Thoracic aorta (tissue), 2 donors: ENCODE results near the gene ST6GALNAC2. TPM values are rescaled to one million over a fixed set of nuclear protein-coding genes. Genes with fewer than 3 reads are reported as not detected.

Source experiments
- ATAC-seq: fragments of 150-250 bp; one replicate; pipeline ENCODE4 v1.8.0; 2017; ENCODE audit warnings: low read depth; ENCODE audit not compliant: insufficient number of reproducible peaks, low FRiP score
- DNase-seq: peaks from one replicate; pipeline ENCODE4 v3.0.0-alpha.2; 2020; ENCODE audit warnings: low spot score
- H3K27ac ChIP-seq, 2 donors: fragments of 200-600 bp; sonication (generic); 1 replicate in 1 of 2; 2 replicates in 1 of 2; pipeline ENCODE4 v1.5.1; 2016; ENCODE audit warnings: mild to moderate bottlenecking in 2 of 2, moderate library complexity in 2 of 2
- H3K27me3 ChIP-seq: fragments of 200-600 bp; sonication (generic); replicated peaks from 2 replicates; pipeline ENCODE4 v1.6.0; 2016; ENCODE audit warnings: mild to moderate bottlenecking; ENCODE audit not compliant: insufficient read depth
- H3K36me3 ChIP-seq: fragments of 200-600 bp; sonication (generic); one replicate; pipeline ENCODE4 v1.5.1; 2016
- H3K4me1 ChIP-seq, 2 donors: fragments of 200-600 bp; sonication (generic); 1 replicate in 1 of 2; 2 replicates in 1 of 2; pipeline versions ENCODE4 v1.5.1 to v1.6.0; 2016; ENCODE audit warnings: low read depth in 2 of 2, mild to moderate bottlenecking in 1 of 2; ENCODE audit not compliant: control insufficient read depth in 1 of 2
- H3K4me3 ChIP-seq: fragments of 200-600 bp; sonication (generic); 2 replicates; pipeline ENCODE4 v1.5.1; 2016; ENCODE audit warnings: mild to moderate bottlenecking
- H3K9me3 ChIP-seq: fragments of 200-600 bp; sonication (generic); 2 replicates; pipeline ENCODE4 v1.5.1; 2016
- CTCF ChIP-seq: fragments of 200-600 bp; sonication (generic); IDR thresholded peaks from one replicate; pipeline ENCODE4 v1.5.1; 2019; ENCODE audit warnings: antibody characterized with exemption
- total RNA-seq, 2 donors: library from RNA; depleted of rRNA; stranded (reverse); fragments of >200 nt; gene quantifications; one replicate each; pipeline versions ENCODE4 v1.1.0 to v1.2.3, GENCODE V29; 2016

Gene ST6GALNAC2
- total RNA-seq, 2 donors from 2014 or later: 1.8 TPM; not detected in 1

GRCh38 chr17:76556765-76557367, 28.8 kb downstream of the ST6GALNAC2 start:
- H3K27ac ChIP-seq: peak overlapping the region; percentile 81 to 82
- H3K4me1 ChIP-seq: peaks cover 5 to 31% of the 10 kb centered on the region in 2 donors
- H3K4me3 ChIP-seq: peak overlapping the region; percentile 78
- no peaks in the 10 kb centered on the region for H3K27me3 ChIP-seq
- TF ChIP-seq CTCF: no peak
- no peaks in the 10 kb centered on the region for H3K36me3 ChIP-seq
- DNase-seq (no peak), ATAC-seq (no peak)
- H3K9me3 ChIP-seq: no peaks in the 10 kb centered on the region

GRCh38 chr17:76554131-76554530, 31.5 kb downstream of the ST6GALNAC2 start:
- peaks cover 0 to 19% of the 10 kb centered on the region in 2 donors for H3K4me1 ChIP-seq
- no peaks in the 10 kb centered on the region for H3K36me3 ChIP-seq
- no peaks in the 10 kb centered on the region for H3K9me3 ChIP-seq
- H3K27me3 ChIP-seq: no peaks in the 10 kb centered on the region
- no peak overlapping the region for H3K27ac ChIP-seq
- no peak for ATAC-seq
- H3K4me3 ChIP-seq: no peak overlapping the region
- TF ChIP-seq CTCF: no peak
- DNase-seq: no peak

GRCh38 chr17:76553178-76553908, 32.3 kb downstream of the ST6GALNAC2 start:
- no peaks in the 10 kb centered on the region for H3K36me3 ChIP-seq
- no peak overlapping the region for H3K4me3 ChIP-seq
- ATAC-seq (no peak), DNase-seq (no peak)
- no peak overlapping the region for H3K27ac ChIP-seq
- peaks cover 0 to 12% of the 10 kb centered on the region in 2 donors for H3K4me1 ChIP-seq
- H3K9me3 ChIP-seq: no peaks in the 10 kb centered on the region
- TF ChIP-seq CTCF: no peak
- no peaks in the 10 kb centered on the region for H3K27me3 ChIP-seq

- Histone ChIP-seq H3K27me3 (no peaks in the 10 kb centered on the region), H3K4me3 (no peak overlapping the region), H3K27ac (no peak overlapping the region), H3K4me1 (peaks cover 0 to 2% of the 10 kb centered on the region in 2 donors), H3K36me3 (no peaks in the 10 kb centered on the region), H3K9me3 (no peaks in the 10 kb centered on the region)
- TF ChIP-seq CTCF: no peak
- ATAC-seq (no peak), DNase-seq (no peak)
These were observed 34.0 kb downstream of the ST6GALNAC2 start for GRCh38 chr17:76551685-76552084.

- Histone ChIP-seq H3K9me3 (no peaks in the 10 kb centered on the region), H3K27ac (no peak overlapping the region), H3K4me3 (peak overlapping the region; percentile 30), H3K27me3 (no peaks in the 10 kb centered on the region), H3K4me1 (no peaks in the 10 kb centered on the region), H3K36me3 (no peaks in the 10 kb centered on the region)
- no peak for DNase-seq
- no peak for TF ChIP-seq CTCF
- no peak for ATAC-seq
These were observed 34.7 kb downstream of the ST6GALNAC2 start for GRCh38 chr17:76550712-76551615.
